ENCODE measurements around the gene RHOT2. TPM values are rescaled to one million over a fixed set of nuclear protein-coding genes. Genes with fewer than 3 reads are reported as not detected.

Gene RHOT2
- total RNA-seq, 1 donor from 2014 or later, result 68.0 TPM

- no peak for DNase-seq (ENCODE audit: low read depth)
- Histone ChIP-seq H3K27me3 (ENCODE audit: control insufficient read depth, insufficient read depth, low read length) (no peaks in the 10 kb centered on the region), H3K36me3 (ENCODE audit: control insufficient read depth, insufficient read depth, low read length) (peaks cover 2% of the 10 kb centered on the region), H3K4me3 (ENCODE audit: low read depth, low read length) (no peak overlapping the region)
- no peak for TF ChIP-seq CTCF (IDR thresholded peaks at IDR 0.05; ENCODE audit: insufficient read depth, low read length, poor library complexity, severe bottlenecking)
Observed at GRCh38 chr16:624526-625070, 43.3 kb upstream of the RHOT2 start.

- no peak overlapping the region for H3K4me3 ChIP-seq (ENCODE audit: low read depth, low read length)
- no peaks in the 10 kb centered on the region for H3K27me3 ChIP-seq (ENCODE audit: control insufficient read depth, insufficient read depth, low read length)
- no peak for DNase-seq (ENCODE audit: low read depth)
- TF ChIP-seq CTCF (IDR thresholded peaks at IDR 0.05; ENCODE audit: insufficient read depth, low read length, poor library complexity, severe bottlenecking), result no peak
- peaks cover 2% of the 10 kb centered on the region for H3K36me3 ChIP-seq (ENCODE audit: control insufficient read depth, insufficient read depth, low read length)
Observed at GRCh38 chr16:625117-625976, 42.6 kb upstream of the RHOT2 start.

GRCh38 chr16:625977-626765 is 41.8 kb upstream of the RHOT2 start:
- TF ChIP-seq CTCF (IDR thresholded peaks at IDR 0.05; ENCODE audit: insufficient read depth, low read length, poor library complexity, severe bottlenecking), result no peak
- no peak for DNase-seq (ENCODE audit: low read depth)
- peaks cover 2% of the 10 kb centered on the region for H3K36me3 ChIP-seq (ENCODE audit: control insufficient read depth, insufficient read depth, low read length)
- H3K4me3 ChIP-seq (ENCODE audit: low read depth, low read length), result no peak overlapping the region
- peaks cover 3% of the 10 kb centered on the region for H3K27me3 ChIP-seq (ENCODE audit: control insufficient read depth, insufficient read depth, low read length)

GRCh38 chr16:626787-627453 is 41.0 kb upstream of the RHOT2 start:
- TF ChIP-seq CTCF (IDR thresholded peaks at IDR 0.05; ENCODE audit: insufficient read depth, low read length, poor library complexity, severe bottlenecking), result no peak
- H3K27me3 ChIP-seq (ENCODE audit: control insufficient read depth, insufficient read depth, low read length), result peaks cover 4% of the 10 kb centered on the region

GRCh38 chr16:627454-628239 is 40.3 kb upstream of the RHOT2 start:
- Histone ChIP-seq H3K4me3 (ENCODE audit: low read depth, low read length) (no peak overlapping the region), H3K27me3 (ENCODE audit: control insufficient read depth, insufficient read depth, low read length) (peaks cover 4% of the 10 kb centered on the region), H3K36me3 (ENCODE audit: control insufficient read depth, insufficient read depth, low read length) (peaks cover 2% of the 10 kb centered on the region)
- no peak for TF ChIP-seq CTCF (IDR thresholded peaks at IDR 0.05; ENCODE audit: insufficient read depth, low read length, poor library complexity, severe bottlenecking)
- no peak for DNase-seq (ENCODE audit: low read depth)

More at GRCh38 chr16:626787-627453, 41.0 kb upstream of the RHOT2 start:
- no peak overlapping the region for H3K4me3 ChIP-seq (ENCODE audit: low read depth, low read length)
- H3K36me3 ChIP-seq (ENCODE audit: control insufficient read depth, insufficient read depth, low read length), result peaks cover 2% of the 10 kb centered on the region
- DNase-seq (ENCODE audit: low read depth), result peak; percentile 85

All from kidney epithelial cell (primary cell).